MCF 10A (cell line): Measurements from ENCODE around the gene SLC25A26. TPM values are rescaled to one million over a fixed set of nuclear protein-coding genes. Genes with fewer than 3 reads are reported as not detected.

ENCODE experiments used
- Bru-seq: library from RNA; stranded (reverse); fragments of 400-500 nt; gene quantifications from one replicate; lab custom pipeline; 2021; lab: Mats Ljungman, UMichigan
- BruChase-seq, 2 experiments: library from RNA; stranded (reverse); fragments of 400-500 nt; gene quantifications; one replicate each; lab custom pipeline; 2021; lab: Mats Ljungman, UMichigan
- BruUV-seq: library from RNA; stranded (reverse); fragments of 400-500 nt; replicated peaks from 2 replicates; lab custom pipeline; 2021; lab: Mats Ljungman, UMichigan
- CTCF ChIA-PET: fragments of 300-600 bp; sonication (Branson Sonifier 250); formaldehyde crosslinking; extraction: SDS; loops from one replicate; lab custom pipeline; 2021; ENCODE audit warnings: antibody characterized with exemption, inconsistent platforms; lab: Yijun Ruan, JAX
- POLR2A ChIA-PET: fragments of 300-600, 350-650 bp; sonication (Branson Sonifier 250); formaldehyde crosslinking; extraction: SDS; loops from one replicate; lab custom pipeline; 2020; ENCODE audit warnings: antibody characterized with exemption, inconsistent platforms; lab: Yijun Ruan, JAX
- DNase-seq: peaks from one replicate; pipeline ENCODE4 v3.0.0-alpha.2; 2018; ENCODE audit not compliant: unreplicated experiment
- H3K27ac Mint-ChIP-seq: one replicate; pipeline ENCODE4 v1.8.0; 2022; ENCODE audit warnings: mild to moderate bottlenecking, low read depth, mixed read lengths; ENCODE audit not compliant: unreplicated experiment
- H3K27me3 Mint-ChIP-seq: one replicate; pipeline ENCODE4 v1.8.0; 2022; ENCODE audit warnings: mixed read lengths; ENCODE audit not compliant: insufficient read depth, unreplicated experiment
- H3K36me3 Mint-ChIP-seq: one replicate; pipeline ENCODE4 v1.8.0; 2022; ENCODE audit warnings: mild to moderate bottlenecking, moderate library complexity, mixed read lengths; ENCODE audit not compliant: insufficient read depth, unreplicated experiment
- H3K4me1 Mint-ChIP-seq: one replicate; pipeline ENCODE4 v1.8.0; 2022; ENCODE audit warnings: mixed read lengths; ENCODE audit not compliant: insufficient read depth, unreplicated experiment
- H3K4me3 Mint-ChIP-seq: one replicate; pipeline ENCODE4 v1.8.0; 2022; ENCODE audit warnings: mild to moderate bottlenecking, moderate library complexity, mixed read lengths; ENCODE audit not compliant: unreplicated experiment
- H3K9me3 Mint-ChIP-seq: one replicate; pipeline ENCODE4 v1.8.0; 2022; ENCODE audit warnings: mixed read lengths; ENCODE audit not compliant: unreplicated experiment
- CTCF ChIP-seq: fragments of 200-600 bp; IDR thresholded peaks from one replicate; pipeline ENCODE4 v1.8.0; 2022; ENCODE audit warnings: antibody characterized with exemption, mild to moderate bottlenecking; ENCODE audit not compliant: unreplicated experiment
- intact Hi-C: fragments of 100-400 bp; cut with micrococcal nuclease; formaldehyde crosslinking; loops from 2 replicates; pipeline ENCODE4 v1.14.1; 2022
- long read RNA-seq: library from polyadenylated mRNA; stranded (forward); transcript quantifications from one replicate; pipeline ENCODE4 v2.0.0, GENCODE V29; 2022
- total RNA-seq: library from RNA; stranded (reverse); gene quantifications from 2 replicates; pipeline ENCODE4 v1.2.3, GENCODE V29; 2022

The SLC25A26 gene
- total RNA-seq (23.3 and 24.8 TPM in 2 replicates), Bru-seq, nascent RNA (percentile 69 among the genes with signal in this experiment), BruChase-seq, experiment 1, labeled RNA remaining after a 6-hour chase (percentile 47 among the genes with signal in this experiment), BruChase-seq, experiment 2, labeled RNA remaining after a 2-hour chase (percentile 52 among the genes with signal in this experiment)
- long read RNA-seq, transcript SLC25A26-201 (9 exons, 1,023 nt), result major isoform, 16 of 64 reads
- long read RNA-seq, partial matches to known transcripts, result 23 of 64 reads
- long read RNA-seq, other reads (novel, unspliced or antisense), result 25 of 64 reads

- Mint-ChIP-seq H3K4me1 (peaks cover 15% of the 10 kb centered on the region), H3K4me3 (peak within 1 kb of the TSS; percentile 84), H3K27me3 (no peaks in the 10 kb centered on the region), H3K27ac (peak within 1 kb of the TSS; percentile 98), H3K9me3 (no peaks in the 10 kb centered on the region), H3K36me3 (peaks cover 13% of the 10 kb centered on the region)
- CTCF ChIA-PET, result interaction anchor here (0.6 to 1.7 kb wide), 3 partner anchors 18 to 38 kb away, joined by 3 read pairs; no protein-coding TSS in a partner anchor
- peak; percentile 97 for DNase-seq
- no TSS peak for BruUV-seq
- no peak for TF ChIP-seq CTCF
- intact Hi-C loops, result no loop called here
- POLR2A ChIA-PET, result interaction anchor here (0.6 to 1.8 kb wide), 9 partner anchors 11 to 620 kb away, joined by 3 to 10 read pairs (median 4); no protein-coding TSS in a partner anchor
Measured at GRCh38 chr3:66220602-66221377, at the start of gene SLC25A26. Gene SLC25A26 (plus strand): TSS chr3:66221001. CDS start chr3:66221095, 94 bp downstream.

- BruUV-seq, result no TSS peak
- ChIA-PET CTCF (interaction anchor here (0.8 to 1.0 kb wide), 2 partner anchors 22 kb away, joined by 3 read pairs; no protein-coding TSS in a partner anchor), POLR2A (no interaction called here)
- Mint-ChIP-seq H3K27me3 (peaks cover 15% of the 10 kb centered on the region), H3K4me3 (no peak overlapping the region), H3K27ac (no peak overlapping the region), H3K9me3 (no peaks in the 10 kb centered on the region), H3K4me1 (no peaks in the 10 kb centered on the region), H3K36me3 (no peaks in the 10 kb centered on the region)
- TF ChIP-seq CTCF, result no peak
- intact Hi-C loops, result no loop called here
- no peak for DNase-seq
Measured at GRCh38 chr3:66172394-66172793, 48.4 kb upstream of the SLC25A26 start.

- no peaks in the 10 kb centered on the region for H3K4me1 Mint-ChIP-seq
- no peak overlapping the region for H3K4me3 Mint-ChIP-seq
- TF ChIP-seq CTCF, result no peak
- H3K36me3 Mint-ChIP-seq, result no peaks in the 10 kb centered on the region
- ChIA-PET POLR2A (no interaction called here), CTCF (interaction anchor here (0.7 to 1.6 kb wide), 2 partner anchors 19 to 872 kb away, joined by 3 to 5 read pairs; no protein-coding TSS in a partner anchor)
- intact Hi-C loops, result no loop called here
- H3K27me3 Mint-ChIP-seq, result no peaks in the 10 kb centered on the region
- DNase-seq, result no peak
- no peak overlapping the region for H3K27ac Mint-ChIP-seq
- no TSS peak for BruUV-seq
- no peaks in the 10 kb centered on the region for H3K9me3 Mint-ChIP-seq
Measured at GRCh38 chr3:66177026-66177425, 43.8 kb upstream of the SLC25A26 start.

GRCh38 chr3:66178206-66178605 lies 42.6 kb upstream of the SLC25A26 start:
- Mint-ChIP-seq H3K9me3 (no peaks in the 10 kb centered on the region), H3K36me3 (no peaks in the 10 kb centered on the region), H3K4me3 (no peak overlapping the region), H3K4me1 (no peaks in the 10 kb centered on the region), H3K27me3 (no peaks in the 10 kb centered on the region), H3K27ac (no peak overlapping the region)
- no peak for TF ChIP-seq CTCF
- ChIA-PET POLR2A (no interaction called here), CTCF (interaction anchor here (0.6 to 1.6 kb wide), 3 partner anchors 18 to 840 kb away, joined by 4 to 6 read pairs (median 5); no protein-coding TSS in a partner anchor)
- no TSS peak for BruUV-seq
- DNase-seq, result no peak
- intact Hi-C loops, result no loop called here
